ENCODE data around the gene TMEM11.

TMEM11 gene

GRCh38 chr17:21214015-21214776 is at the start of gene TMEM11:
Gene TMEM11, minus strand, starts transcription at chr17:21214161. Its CDS starts 9 bp downstream, at chr17:21214152.
- peak; percentile 98 for DNase-seq

GRCh38 chr17:21263376-21263775 is 49.4 kb upstream of the TMEM11 start:
- no peak for DNase-seq

GRCh38 chr17:21262259-21262993 is 48.5 kb upstream of the TMEM11 start:
- DNase-seq: no peak

GRCh38 chr17:21258593-21258992 is 44.6 kb upstream of the TMEM11 start:
- no peak for DNase-seq

- no peak for DNase-seq
Observed at GRCh38 chr17:21253646-21254441, 39.9 kb upstream of the TMEM11 start.

GRCh38 chr17:21252796-21253645 is 39.1 kb upstream of the TMEM11 start, which contains the start of gene NATD1:
Gene NATD1, minus strand, starts transcription at chr17:21253410. Its CDS starts 146 bp downstream, at chr17:21253264.
- peak; percentile 86 for DNase-seq

- no peak for DNase-seq
Observed at GRCh38 chr17:21252289-21252795, 38.4 kb upstream of the TMEM11 start.

- DNase-seq: peak; percentile 49
Observed at GRCh38 chr17:21251337-21252010, 37.5 kb upstream of the TMEM11 start.

- peak; percentile 46 for DNase-seq
Observed at GRCh38 chr17:21250854-21251253, 36.9 kb upstream of the TMEM11 start.

GRCh38 chr17:21249920-21250703 is 36.2 kb upstream of the TMEM11 start:
- DNase-seq: peak; percentile 47

GRCh38 chr17:21249086-21249795 is 35.3 kb upstream of the TMEM11 start:
- peak; percentile 48 for DNase-seq

- DNase-seq: no peak
Observed at GRCh38 chr17:21248500-21248899, 34.5 kb upstream of the TMEM11 start.

GRCh38 chr17:21247552-21248258 is 33.7 kb upstream of the TMEM11 start:
- no peak for DNase-seq

- no peak for DNase-seq
Observed at GRCh38 chr17:21246698-21247097, 32.7 kb upstream of the TMEM11 start.

GRCh38 chr17:21245639-21246084 is 31.7 kb upstream of the TMEM11 start:
- DNase-seq: no peak

GRCh38 chr17:21243516-21244303 is 29.7 kb upstream of the TMEM11 start:
- no peak for DNase-seq

GRCh38 chr17:21242780-21243515 is 29.0 kb upstream of the TMEM11 start:
- DNase-seq: no peak
